PC-9 (cell line): ENCODE measurements around the gene TENT4A. TPM values are rescaled to one million over a fixed set of nuclear protein-coding genes. Genes with fewer than 3 reads are reported as not detected.

ENCODE experiments used
- BruUV-seq: library from RNA; stranded (reverse); fragments of 400-500 nt; replicated peaks from 2 replicates; lab custom pipeline; 2021; lab: Mats Ljungman, UMichigan
- CTCF ChIA-PET: fragments of 300-600 bp; sonication (Branson Sonifier 250); formaldehyde crosslinking; loops from one replicate; lab custom pipeline; 2022; ENCODE audit warnings: antibody characterized with exemption; lab: Charles Lee
- POLR2A ChIA-PET: fragments of 300-600 bp; sonication (Branson Sonifier 250); formaldehyde crosslinking; loops from one replicate; lab custom pipeline; 2022; ENCODE audit warnings: antibody characterized with exemption; ENCODE audit not compliant: unreplicated experiment; lab: Charles Lee
- DNase-seq, 2 experiments: peaks; one replicate each; pipeline versions ENCODE4 v3.0.0 to v3.0.0-alpha.2; 2015 to 2022; ENCODE audit warnings: mixed read lengths in 1 of 2
- H2AFZ ChIP-seq: fragments of 200-600 bp; sonication (generic); 2 replicates; pipeline ENCODE4 v1.8.1; 2017; ENCODE audit warnings: antibody characterized with exemption
- H3F3A ChIP-seq: fragments of 200-600 bp; sonication (generic); 2 replicates; pipeline ENCODE4 v1.8.1; 2017; ENCODE audit warnings: antibody characterized with exemption, mild to moderate bottlenecking, low read depth; ENCODE audit not compliant: insufficient read depth
- H3K27ac ChIP-seq: fragments of 200-600 bp; sonication (generic); 2 replicates; pipeline ENCODE4 v1.6.1; 2016; ENCODE audit warnings: mixed run types
- H3K27me3 ChIP-seq: fragments of 200-600 bp; sonication (generic); 2 replicates; pipeline ENCODE4 v1.6.1; 2016; ENCODE audit warnings: low read depth, mixed run types; ENCODE audit not compliant: insufficient read depth
- H3K36me3 ChIP-seq: fragments of 200-600 bp; sonication (generic); 2 replicates; pipeline ENCODE4 v1.6.1; 2016; ENCODE audit warnings: low read depth, mixed run types
- H3K4me1 ChIP-seq: fragments of 200-600 bp; sonication (generic); replicated peaks from 2 replicates; pipeline ENCODE4 v1.6.1; 2016; ENCODE audit warnings: mixed run types; ENCODE audit not compliant: insufficient read depth
- H3K4me2 ChIP-seq: fragments of 200-600 bp; sonication (generic); 2 replicates; pipeline ENCODE4 v1.6.1; 2017; ENCODE audit warnings: mixed run types
- H3K4me3 ChIP-seq: fragments of 200-600 bp; sonication (generic); 2 replicates; pipeline ENCODE4 v1.6.1; 2016; ENCODE audit warnings: mixed run types
- H3K79me2 ChIP-seq: fragments of 200-600 bp; sonication (generic); 2 replicates; pipeline ENCODE4 v1.6.1; 2017; ENCODE audit warnings: low read depth, mixed run types
- H3K9me2 ChIP-seq: fragments of 200-600 bp; sonication (generic); 2 replicates; pipeline ENCODE4 v1.8.1; 2017; ENCODE audit warnings: mild to moderate bottlenecking; ENCODE audit not compliant: insufficient read depth
- H3K9me3 ChIP-seq: fragments of 200-600 bp; sonication (generic); 2 replicates; pipeline ENCODE4 v1.8.1; 2016; ENCODE audit warnings: low read depth; ENCODE audit not compliant: insufficient read depth
- H4K20me1 ChIP-seq: fragments of 200-600 bp; sonication (generic); 2 replicates; pipeline ENCODE4 v1.8.1; 2017; ENCODE audit not compliant: insufficient read depth
- EZH2 ChIP-seq: fragments of 200-600 bp; sonication (generic); IDR thresholded peaks from 2 replicates; pipeline ENCODE4 v1.8.0; 2017; ENCODE audit warnings: antibody characterized with exemption, low read depth
- intact Hi-C: fragments of 100-400 bp; cut with micrococcal nuclease; formaldehyde crosslinking; loops from one replicate; pipeline ENCODE4 v1.10.0; 2022; ENCODE audit not compliant: unreplicated experiment
- total RNA-seq: library from RNA; stranded (reverse); gene quantifications from 2 replicates; pipeline ENCODE4 v1.2.3, GENCODE V29; 2021
- TF ChIP-seq, protein P1 (sequence below): fragments of 200-600 bp; sonication (generic); conservative IDR thresholded peaks from 2 replicates; pipeline ENCODE4 v1.6.1; 2017; ENCODE audit warnings: mixed run types, antibody characterized with exemption, mild to moderate bottlenecking, moderate library complexity

The TENT4A gene
- total RNA-seq, 1 experiment from 2014 or later: 84.8 TPM

DNA sequence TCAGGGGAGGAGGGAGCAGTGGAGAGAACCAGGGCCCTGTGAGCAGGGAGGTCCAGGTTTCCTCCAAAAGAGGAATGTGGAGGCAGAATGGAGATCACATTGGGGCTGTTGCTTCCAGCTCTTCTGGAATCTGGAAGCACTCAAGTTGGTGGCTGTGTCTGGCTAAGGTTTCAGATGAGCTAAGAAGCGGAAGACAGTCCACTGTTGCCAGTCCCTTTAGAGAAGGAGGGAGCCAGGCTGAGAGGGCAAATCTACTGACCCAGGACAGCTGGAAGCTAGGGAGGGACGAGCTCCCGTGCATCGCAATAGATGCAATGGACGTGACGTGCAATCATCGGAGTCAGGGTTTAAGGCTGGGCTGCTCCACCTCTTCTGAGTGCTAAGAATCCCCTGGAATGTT, 71.2 kb downstream of the TENT4A start:
- CTCF ChIA-PET: no interaction called here
- no peak overlapping the region for H3K27ac ChIP-seq

DNA sequence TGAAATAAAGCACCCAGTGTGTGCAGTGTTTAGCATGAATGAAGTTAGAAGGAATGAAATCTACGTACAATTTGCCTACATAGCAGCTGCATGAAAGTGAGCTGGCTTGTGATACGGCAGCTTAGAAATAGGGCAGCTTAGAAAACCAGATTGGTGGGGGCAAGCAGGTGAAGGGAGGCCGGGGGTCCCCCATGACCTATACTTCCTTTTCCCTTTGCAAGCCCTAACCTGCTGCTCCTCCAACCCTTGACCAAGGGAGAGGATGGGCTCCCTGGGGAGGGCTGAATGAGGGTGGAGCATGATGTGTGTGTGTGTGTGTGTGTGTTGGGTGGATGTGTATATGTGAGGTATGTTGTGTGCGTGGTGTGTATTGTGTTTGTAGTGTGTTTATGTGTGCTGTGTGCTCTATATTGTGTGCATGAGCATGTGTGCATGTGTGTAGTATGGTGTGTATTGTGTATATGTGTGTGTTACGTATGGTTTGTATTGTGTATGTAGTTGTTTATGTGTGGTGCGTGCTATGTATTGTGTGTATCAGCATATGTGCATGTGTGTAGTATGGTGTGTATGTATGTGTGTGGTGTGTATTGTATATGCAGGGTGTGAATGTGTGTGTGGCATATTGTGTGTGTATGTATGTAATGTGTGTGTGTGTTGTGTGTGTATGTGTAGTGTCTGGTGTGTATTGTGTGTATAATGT, 72.1 kb downstream of the TENT4A start:
- intact Hi-C loops: no loop called here
- CTCF ChIA-PET: no interaction called here

More for the DNA sequence above, 71.2 kb downstream of the TENT4A start:
- Histone ChIP-seq H3K27me3 (no peaks in the 10 kb centered on the region), H3K4me2 (no peak overlapping the region), H3K79me2 (no peaks in the 10 kb centered on the region), H3K4me1 (no peaks in the 10 kb centered on the region), H2AFZ (no peak overlapping the region), H3F3A (no peaks in the 10 kb centered on the region), H4K20me1 (no peaks in the 10 kb centered on the region), H3K9me2 (no peaks in the 10 kb centered on the region), H3K9me3 (no peaks in the 10 kb centered on the region), H3K4me3 (no peak overlapping the region), H3K36me3 (no peaks in the 10 kb centered on the region)
- POLR2A ChIA-PET: no interaction called here
- intact Hi-C loops: no loop called here
- TF ChIP-seq, protein P1, sequence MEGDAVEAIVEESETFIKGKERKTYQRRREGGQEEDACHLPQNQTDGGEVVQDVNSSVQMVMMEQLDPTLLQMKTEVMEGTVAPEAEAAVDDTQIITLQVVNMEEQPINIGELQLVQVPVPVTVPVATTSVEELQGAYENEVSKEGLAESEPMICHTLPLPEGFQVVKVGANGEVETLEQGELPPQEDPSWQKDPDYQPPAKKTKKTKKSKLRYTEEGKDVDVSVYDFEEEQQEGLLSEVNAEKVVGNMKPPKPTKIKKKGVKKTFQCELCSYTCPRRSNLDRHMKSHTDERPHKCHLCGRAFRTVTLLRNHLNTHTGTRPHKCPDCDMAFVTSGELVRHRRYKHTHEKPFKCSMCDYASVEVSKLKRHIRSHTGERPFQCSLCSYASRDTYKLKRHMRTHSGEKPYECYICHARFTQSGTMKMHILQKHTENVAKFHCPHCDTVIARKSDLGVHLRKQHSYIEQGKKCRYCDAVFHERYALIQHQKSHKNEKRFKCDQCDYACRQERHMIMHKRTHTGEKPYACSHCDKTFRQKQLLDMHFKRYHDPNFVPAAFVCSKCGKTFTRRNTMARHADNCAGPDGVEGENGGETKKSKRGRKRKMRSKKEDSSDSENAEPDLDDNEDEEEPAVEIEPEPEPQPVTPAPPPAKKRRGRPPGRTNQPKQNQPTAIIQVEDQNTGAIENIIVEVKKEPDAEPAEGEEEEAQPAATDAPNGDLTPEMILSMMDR: no peak
- TF ChIP-seq EZH2: no peak
- BruUV-seq: no TSS peak
- peak in 1 of 2 experiments; percentile 27 for DNase-seq

DNA sequence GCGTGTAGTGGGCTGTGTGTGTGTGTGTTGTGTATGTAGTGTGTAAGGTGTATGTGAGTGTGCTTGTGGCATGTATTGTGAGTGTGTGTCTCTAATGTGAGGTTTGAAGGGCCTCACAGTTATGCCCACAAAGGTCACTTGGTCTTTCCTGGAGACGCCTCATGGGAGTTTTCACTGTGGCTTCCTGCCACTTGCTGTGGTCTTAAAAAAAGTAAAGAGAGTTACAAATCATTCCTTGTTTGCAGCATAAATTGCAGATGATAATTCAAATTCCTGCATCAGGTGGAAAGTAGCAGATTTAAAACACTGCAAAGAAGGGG, 72.6 kb downstream of the TENT4A start:
- intact Hi-C loops: no loop called here
- Histone ChIP-seq H3K9me3 (no peaks in the 10 kb centered on the region), H3K27me3 (no peaks in the 10 kb centered on the region), H3F3A (no peaks in the 10 kb centered on the region), H3K9me2 (no peaks in the 10 kb centered on the region), H3K4me3 (no peak overlapping the region), H3K4me2 (no peak overlapping the region), H3K4me1 (no peaks in the 10 kb centered on the region), H2AFZ (no peak overlapping the region), H4K20me1 (no peaks in the 10 kb centered on the region), H3K27ac (no peak overlapping the region), H3K36me3 (no peaks in the 10 kb centered on the region), H3K79me2 (no peaks in the 10 kb centered on the region)
- ChIA-PET POLR2A (no interaction called here), CTCF (no interaction called here)
- BruUV-seq: no TSS peak
- peak in 1 of 2 experiments; percentile 30 for DNase-seq
- TF ChIP-seq EZH2: no peak
- TF ChIP-seq, protein P1: no peak

More for the DNA sequence above, 72.1 kb downstream of the TENT4A start:
- H4K20me1 ChIP-seq: no peaks in the 10 kb centered on the region
- H3K9me2 ChIP-seq: no peaks in the 10 kb centered on the region
- POLR2A ChIA-PET: interaction anchor here (0.6 kb wide), 1 partner anchor 104 kb away, joined by 16 read pairs; no protein-coding TSS in a partner anchor
- peak in 1 of 2 experiments; percentile 24 for DNase-seq
- no peaks in the 10 kb centered on the region for H3K36me3 ChIP-seq
- H3K27ac ChIP-seq: no peak overlapping the region
- no peak overlapping the region for H3K4me2 ChIP-seq
- BruUV-seq: no TSS peak
- H3K79me2 ChIP-seq: no peaks in the 10 kb centered on the region
- no peaks in the 10 kb centered on the region for H3F3A ChIP-seq
- no peaks in the 10 kb centered on the region for H3K4me1 ChIP-seq
- TF ChIP-seq EZH2: no peak
- TF ChIP-seq, protein P1: no peak
- H3K9me3 ChIP-seq: no peaks in the 10 kb centered on the region
- no peak overlapping the region for H2AFZ ChIP-seq
- no peaks in the 10 kb centered on the region for H3K27me3 ChIP-seq
- no peak overlapping the region for H3K4me3 ChIP-seq
